Spleen (tissue), 7 donors: ENCODE results near the gene TES.

Experiments
- CTCF ChIP-seq, 11 experiments: fragments of 200-600 bp in 7 of 11; fragments of 450-650 bp in 4 of 11; sonication (generic) in 4 of 11; IDR thresholded peaks in 8 of 11; conservative IDR thresholded peaks in 3 of 11; 1 replicate in 7 of 11; 2 replicates in 4 of 11; pipeline versions ENCODE4 v1.4.0 to v1.8.0; 2016 to 2021; ENCODE audit warnings: antibody characterized with exemption in 11 of 11, inconsistent platforms in 4 of 11, mild to moderate bottlenecking in 1 of 11
- POLR2A ChIP-seq, 3 donors: fragments of 450-650 bp; IDR thresholded peaks; one replicate each; pipeline ENCODE4 v1.5.1; 2017; ENCODE audit warnings: antibody characterized with exemption in 3 of 3, mild to moderate bottlenecking in 1 of 3
- POLR2AphosphoS5 ChIP-seq, 3 donors: sonication (generic); formaldehyde crosslinking; IDR thresholded peaks; one replicate each; pipeline ENCODE4 v1.5.1; 2017; ENCODE audit warnings: antibody characterized with exemption in 3 of 3
- donor health status: DM: no; HTN: no; CAD: no; lungs with moderate emphysema.
- donor health status: DM: no; HTN: no; CAD: no.
- donor health status: DM: no; HTN: no; CAD: no.

GRCh38 chr7:116208919-116209318 lies 1.4 kb upstream of the TES start:
- TF ChIP-seq CTCF (IDR thresholded peaks at IDR 0.05 in 8 of 11, conservative IDR thresholded peaks at IDR 0.05 in 3 of 11) (no peak), POLR2A (IDR thresholded peaks at IDR 0.05) (no peak), POLR2AphosphoS5 (IDR thresholded peaks at IDR 0.05) (no peak)
